ENCODE measurements around the gene AP4E1. TPM values are rescaled to one million over a fixed set of nuclear protein-coding genes. Genes with fewer than 3 reads are reported as not detected.
A peak's percentile ranks its signal among the peaks of the same experiment; 100 is the strongest.
"Not testable (repeated sequence)": the region's sequence is repeated elsewhere in the genome, so short reads cannot be mapped to it uniquely, and the experiment has no call there.

AP4E1 gene
- total and polyA plus RNA-seq, 4 experiments from 2014 or later, result 3.0 to 15.2 (median 9.1) TPM

DNA sequence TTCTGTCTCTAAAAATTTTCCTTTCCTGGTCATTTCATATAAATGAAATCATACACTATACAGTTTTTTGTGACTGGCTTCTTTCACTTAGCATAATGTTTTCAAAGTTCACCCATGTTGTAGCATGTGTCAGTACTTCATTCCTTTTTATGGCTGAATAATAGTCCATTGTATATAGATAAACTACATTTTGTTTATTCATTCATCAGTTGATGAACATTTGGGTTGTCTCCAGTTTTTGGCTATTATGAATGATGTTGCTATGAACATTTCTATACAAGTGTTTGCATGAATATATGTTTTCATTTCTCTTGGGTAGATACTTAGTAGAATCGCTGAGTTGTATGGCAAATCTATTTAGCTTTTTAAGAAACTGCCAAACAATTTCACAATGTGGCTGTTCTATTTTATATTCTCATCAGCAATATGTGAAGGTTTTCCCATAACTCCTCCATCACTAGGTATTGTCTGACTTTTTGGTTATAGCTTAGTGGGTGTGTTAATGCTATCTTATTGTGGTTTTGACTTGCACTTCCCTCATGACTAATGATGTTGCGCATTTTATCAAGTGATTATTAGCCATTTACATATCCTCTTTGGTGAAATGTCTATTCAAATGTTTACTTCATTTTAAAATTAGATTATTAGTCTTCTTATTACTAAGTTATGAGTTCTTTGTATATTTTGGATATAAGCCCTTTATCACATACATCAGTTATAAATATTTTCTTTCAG lies 21.7 kb upstream of the AP4E1 start:
- Mint-ChIP-seq H3K4me1 (peaks cover 10 to 34% (median 20%) of the 10 kb centered on the region in 4 donors), H3K9me3 (peaks cover 0 to 10% (median 7%) of the 10 kb centered on the region in 8 donors), H3K27me3 (no peaks in the 10 kb centered on the region), H3K36me3 (peaks cover 5 to 12% of the 10 kb centered on the region in 2 donors), H3K4me3 (no peak overlapping the region), H3K27ac (no peak overlapping the region)
- peaks cover 0 to 5% of the 10 kb centered on the region in 2 donors for H3K9me3 ChIP-seq (ENCODE audit: control insufficient read depth in 1 of 2, low read length in 2 of 2)
- CTCF ChIA-PET (ENCODE audit: partially characterized antibody), result interaction anchor here (0.7 to 3.5 kb wide), 15 partner anchors 8 to 264 kb away, joined by 3 to 29 read pairs (median 4); no protein-coding TSS in a partner anchor
- no peak overlapping the region for H3K4me3 ChIP-seq (ENCODE audit: low read length in 2 of 2)
- intact Hi-C loops (cut with micrococcal nuclease), result loop anchor here (1.0 kb wide), 2 partner anchors 21 to 211 kb away; no protein-coding TSS in a partner anchor
- no peak overlapping the region for H3K27ac ChIP-seq (ENCODE audit: low read depth, low read length)
- DNase-seq, result no peak
- POLR2A ChIA-PET (ENCODE audit: partially characterized antibody), result no interaction called here
- peaks cover 11% of the 10 kb centered on the region for H3K4me1 ChIP-seq (ENCODE audit: insufficient read depth, low read length)
- H3K27me3 ChIP-seq (ENCODE audit: insufficient read depth, low read length), result no peaks in the 10 kb centered on the region
- H3K36me3 ChIP-seq (ENCODE audit: insufficient read depth, low read length), result no peaks in the 10 kb centered on the region

- H3K9me3 ChIP-seq (ENCODE audit: control insufficient read depth in 1 of 2, low read length in 2 of 2), result peaks cover 0 to 5% of the 10 kb centered on the region in 2 donors
- Mint-ChIP-seq H3K4me3 (no peak overlapping the region), H3K36me3 (peaks cover 5 to 16% of the 10 kb centered on the region in 2 donors), H3K4me1 (peaks cover 10 to 30% (median 20%) of the 10 kb centered on the region in 4 donors), H3K27me3 (no peaks in the 10 kb centered on the region), H3K9me3 (peaks cover 0 to 13% (median 7%) of the 10 kb centered on the region in 8 donors), H3K27ac (no peak overlapping the region)
- ChIA-PET CTCF (ENCODE audit: partially characterized antibody) (interaction anchor here (0.6 to 3.5 kb wide), 7 partner anchors 11 to 892 kb away, joined by 3 to 21 read pairs (median 3); no protein-coding TSS in a partner anchor), POLR2A (ENCODE audit: partially characterized antibody) (no interaction called here)
- no peak for DNase-seq
- no peaks in the 10 kb centered on the region for H3K27me3 ChIP-seq (ENCODE audit: insufficient read depth, low read length)
- H3K27ac ChIP-seq (ENCODE audit: low read depth, low read length), result no peak overlapping the region
- H3K4me1 ChIP-seq (ENCODE audit: insufficient read depth, low read length), result peaks cover 11% of the 10 kb centered on the region
- no peak overlapping the region for H3K4me3 ChIP-seq (ENCODE audit: low read length in 2 of 2)
- no peaks in the 10 kb centered on the region for H3K36me3 ChIP-seq (ENCODE audit: insufficient read depth, low read length)
- intact Hi-C loops (cut with micrococcal nuclease), result no loop called here
These were observed 20.4 kb upstream of the AP4E1 start for GRCh38 chr15:50888054-50888453.

DNA sequence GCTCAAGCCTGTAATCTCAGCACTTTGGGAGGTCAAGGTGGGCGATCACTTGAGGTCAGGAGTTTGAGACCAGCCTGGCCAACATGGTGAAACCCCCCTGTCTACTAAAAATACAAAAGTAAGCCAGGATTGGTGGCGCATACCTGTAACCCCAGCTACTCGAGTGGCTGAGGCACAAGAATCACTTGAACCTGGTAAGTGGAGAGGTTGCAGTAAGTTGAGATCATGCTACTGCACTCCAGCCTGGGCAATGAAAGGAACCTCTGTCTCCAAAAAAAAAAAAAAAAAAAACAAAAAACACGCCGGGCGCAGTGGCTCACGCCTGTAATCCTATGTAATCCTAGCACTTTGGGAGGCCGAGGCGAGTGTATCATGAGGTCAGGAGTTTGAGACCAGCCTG lies 18.9 kb upstream of the AP4E1 start:
- no peaks in the 10 kb centered on the region for H3K27me3 Mint-ChIP-seq
- ChIA-PET POLR2A (ENCODE audit: partially characterized antibody) (no interaction called here), CTCF (ENCODE audit: partially characterized antibody) (interaction anchor here (2.9 kb wide), 1 partner anchor 13 kb away, joined by 12 read pairs; no protein-coding TSS in a partner anchor)

GRCh38 chr15:50890751-50891150 lies 17.7 kb upstream of the AP4E1 start:
- ChIA-PET CTCF (ENCODE audit: partially characterized antibody) (interaction anchor here (1.0 to 1.6 kb wide), 2 partner anchors 9 to 14 kb away, joined by 3 to 4 read pairs; no protein-coding TSS in a partner anchor), POLR2A (ENCODE audit: partially characterized antibody) (no interaction called here)
- Histone ChIP-seq H3K4me1 (ENCODE audit: insufficient read depth, low read length) (no peaks in the 10 kb centered on the region), H3K9me3 (ENCODE audit: control insufficient read depth in 1 of 2, low read length in 2 of 2) (peaks cover 0 to 5% of the 10 kb centered on the region in 2 donors), H3K36me3 (ENCODE audit: insufficient read depth, low read length) (no peaks in the 10 kb centered on the region), H3K27me3 (ENCODE audit: insufficient read depth, low read length) (no peaks in the 10 kb centered on the region), H3K4me3 (ENCODE audit: low read length in 2 of 2) (no peak overlapping the region), H3K27ac (ENCODE audit: low read depth, low read length) (no peak overlapping the region)
- no peak overlapping the region for H3K27ac Mint-ChIP-seq
- H3K4me1 Mint-ChIP-seq, result peaks cover 2 to 4% (median 2%) of the 10 kb centered on the region in 4 donors
- H3K9me3 Mint-ChIP-seq, result peaks cover 0 to 22% (median 8%) of the 10 kb centered on the region in 8 donors
- peaks cover 9 to 25% of the 10 kb centered on the region in 2 donors for H3K36me3 Mint-ChIP-seq
- H3K4me3 Mint-ChIP-seq, result no peak overlapping the region
- intact Hi-C loops (cut with micrococcal nuclease), result no loop called here
- DNase-seq, result no peak
- H3K27me3 Mint-ChIP-seq, result no peaks in the 10 kb centered on the region

More for the DNA sequence above, 18.9 kb upstream of the AP4E1 start:
- Histone ChIP-seq H3K9me3 (ENCODE audit: control insufficient read depth in 1 of 2, low read length in 2 of 2) (peaks cover 0 to 5% of the 10 kb centered on the region in 2 donors), H3K4me1 (ENCODE audit: insufficient read depth, low read length) (peaks cover 4% of the 10 kb centered on the region), H3K36me3 (ENCODE audit: insufficient read depth, low read length) (no peaks in the 10 kb centered on the region), H3K27ac (ENCODE audit: low read depth, low read length) (no peak overlapping the region), H3K4me3 (ENCODE audit: low read length in 2 of 2) (no peak overlapping the region), H3K27me3 (ENCODE audit: insufficient read depth, low read length) (no peaks in the 10 kb centered on the region)
- Mint-ChIP-seq H3K4me3 (no peak overlapping the region), H3K9me3 (peaks cover 0 to 22% (median 8%) of the 10 kb centered on the region in 8 donors), H3K36me3 (peaks cover 8 to 25% of the 10 kb centered on the region in 2 donors), H3K4me1 (peaks cover 6 to 16% (median 10%) of the 10 kb centered on the region in 4 donors), H3K27ac (no peak overlapping the region)
- intact Hi-C loops (cut with micrococcal nuclease), result no loop called here
- DNase-seq, result no peak

- peaks cover 0 to 22% (median 8%) of the 10 kb centered on the region in 8 donors for H3K9me3 Mint-ChIP-seq
- no peak for DNase-seq
- peaks cover 0 to 5% of the 10 kb centered on the region in 2 donors for H3K9me3 ChIP-seq (ENCODE audit: control insufficient read depth in 1 of 2, low read length in 2 of 2)
- no peaks in the 10 kb centered on the region for H3K27me3 ChIP-seq (ENCODE audit: insufficient read depth, low read length)
- no peaks in the 10 kb centered on the region for H3K27me3 Mint-ChIP-seq
- H3K27ac ChIP-seq (ENCODE audit: low read depth, low read length), result no peak overlapping the region
- POLR2A ChIA-PET (ENCODE audit: partially characterized antibody), result no interaction called here
- intact Hi-C loops (cut with micrococcal nuclease), result no loop called here
- no peak overlapping the region for H3K4me3 Mint-ChIP-seq
- no peaks in the 10 kb centered on the region for H3K36me3 ChIP-seq (ENCODE audit: insufficient read depth, low read length)
- peaks cover 8 to 25% of the 10 kb centered on the region in 2 donors for H3K36me3 Mint-ChIP-seq
- no peak overlapping the region for H3K4me3 ChIP-seq (ENCODE audit: low read length in 2 of 2)
- H3K4me1 ChIP-seq (ENCODE audit: insufficient read depth, low read length), result no peaks in the 10 kb centered on the region
- no peak overlapping the region for H3K27ac Mint-ChIP-seq
- CTCF ChIA-PET (ENCODE audit: partially characterized antibody), result interaction anchor here (1.0 to 1.6 kb wide), 2 partner anchors 11 to 15 kb away, joined by 3 read pairs; no protein-coding TSS in a partner anchor
- peaks cover 0 to under 1% (median 0%) of the 10 kb centered on the region in 4 donors for H3K4me1 Mint-ChIP-seq
These were observed 17.3 kb upstream of the AP4E1 start for GRCh38 chr15:50891159-50891558.

GRCh38 chr15:50893976-50894375 lies 14.5 kb upstream of the AP4E1 start:
- ChIA-PET CTCF (ENCODE audit: partially characterized antibody) (no interaction called here), POLR2A (ENCODE audit: partially characterized antibody) (no interaction called here)
- H3K27me3 Mint-ChIP-seq, result no peaks in the 10 kb centered on the region
- Histone ChIP-seq H3K9me3 (ENCODE audit: control insufficient read depth in 1 of 2, low read length in 2 of 2) (peaks cover 0 to 5% of the 10 kb centered on the region in 2 donors), H3K27ac (ENCODE audit: low read depth, low read length) (no peak overlapping the region), H3K4me3 (ENCODE audit: low read length in 2 of 2) (no peak overlapping the region), H3K27me3 (ENCODE audit: insufficient read depth, low read length) (no peaks in the 10 kb centered on the region), H3K4me1 (ENCODE audit: insufficient read depth, low read length) (no peaks in the 10 kb centered on the region), H3K36me3 (ENCODE audit: insufficient read depth, low read length) (no peaks in the 10 kb centered on the region)
- peaks cover 0 to 4% (median 0%) of the 10 kb centered on the region in 4 donors for H3K4me1 Mint-ChIP-seq
- peaks cover 8 to 25% of the 10 kb centered on the region in 2 donors for H3K36me3 Mint-ChIP-seq
- no peak for DNase-seq
- intact Hi-C loops (cut with micrococcal nuclease), result no loop called here
- H3K4me3 Mint-ChIP-seq, result no peak overlapping the region
- peaks cover 0 to 22% (median 8%) of the 10 kb centered on the region in 8 donors for H3K9me3 Mint-ChIP-seq
- no peak overlapping the region for H3K27ac Mint-ChIP-seq

DNA sequence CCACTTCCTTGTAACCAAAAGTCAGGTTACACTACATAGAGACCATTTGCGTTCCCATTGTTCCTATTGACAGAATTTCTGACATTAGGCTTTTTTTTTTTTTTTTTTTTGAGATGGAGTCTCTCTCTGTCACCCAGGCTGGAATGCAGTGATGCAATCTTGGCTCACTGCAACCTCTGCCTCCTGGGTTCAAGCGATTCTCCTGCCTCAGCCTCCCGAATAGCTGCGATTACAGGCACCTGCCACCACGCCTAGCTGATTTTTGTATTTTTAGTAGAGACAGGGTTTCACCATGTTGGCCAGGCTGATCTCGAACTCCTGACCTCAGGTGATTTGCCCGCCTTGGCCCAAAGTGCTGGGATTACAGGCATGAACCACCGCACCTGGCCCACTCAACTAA lies 7.1 kb upstream of the AP4E1 start:
- intact Hi-C loops (cut with micrococcal nuclease); H3K4me3 Mint-ChIP-seq; H3K9me3 Mint-ChIP-seq; POLR2A ChIA-PET (ENCODE audit: partially characterized antibody); H3K4me3 ChIP-seq (ENCODE audit: low read length in 2 of 2); H3K9me3 ChIP-seq (ENCODE audit: control insufficient read depth in 1 of 2, low read length in 2 of 2); H3K27me3 Mint-ChIP-seq; H3K36me3 ChIP-seq (ENCODE audit: insufficient read depth, low read length); H3K27ac ChIP-seq (ENCODE audit: low read depth, low read length); H3K4me1 ChIP-seq (ENCODE audit: insufficient read depth, low read length); DNase-seq; H3K27me3 ChIP-seq (ENCODE audit: insufficient read depth, low read length); H3K36me3 Mint-ChIP-seq: not testable (repeated sequence)
- H3K4me1 Mint-ChIP-seq, result peaks cover 5 to 11% (median 7%) of the 10 kb centered on the region in 4 donors
- peak overlapping the region in 1 of 7 donors; percentile 23 for H3K27ac Mint-ChIP-seq
- CTCF ChIA-PET (ENCODE audit: partially characterized antibody), result interaction anchor here (0.9 kb wide), 2 partner anchors 14 to 239 kb away, joined by 3 to 4 read pairs; no protein-coding TSS in a partner anchor
